ENCODE data around the gene FAM222A. TPM values are rescaled to one million over a fixed set of nuclear protein-coding genes. Genes with fewer than 3 reads are reported as not detected.

Gene FAM222A
- polyA plus RNA-seq, 1 experiment = 0.36 TPM

DNA sequence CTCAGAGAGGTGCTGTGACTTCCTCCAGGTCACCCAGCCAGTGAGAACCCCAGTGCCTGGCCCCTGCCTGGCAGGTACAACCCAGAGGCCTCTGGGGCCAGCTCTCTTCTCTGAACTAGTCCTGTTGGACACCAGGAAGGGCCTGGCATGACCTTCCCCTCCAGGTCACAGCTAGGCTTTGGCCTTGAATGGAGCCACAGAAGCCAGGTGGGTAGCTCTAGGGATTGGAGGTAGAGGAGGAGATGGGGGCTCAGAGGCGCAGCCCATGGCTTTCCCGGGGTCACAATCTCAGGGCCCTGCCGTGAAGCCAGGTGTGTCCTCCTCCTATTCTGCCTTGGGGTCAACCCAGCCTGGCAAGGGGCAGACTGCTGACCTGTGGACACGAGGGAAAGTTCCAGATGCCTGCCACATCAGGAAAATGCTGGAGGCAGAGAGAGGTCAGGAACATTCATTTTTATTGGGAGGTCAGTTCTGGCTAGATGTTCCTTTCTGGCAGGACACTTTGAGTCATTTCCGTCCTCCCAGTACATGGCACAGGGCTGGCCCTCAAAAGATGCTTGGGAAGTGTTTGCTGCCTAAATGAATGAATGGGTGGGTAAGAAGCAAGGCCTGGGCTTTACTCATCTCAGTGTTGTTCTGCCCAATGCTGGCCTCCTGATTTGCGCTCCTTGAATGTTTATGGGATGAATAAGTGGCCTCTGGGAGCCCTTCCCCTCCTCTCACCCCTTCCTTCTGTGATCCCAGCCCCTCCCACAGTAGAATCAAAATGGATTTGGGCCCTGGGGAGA is 25.4 kb downstream of the FAM222A start:
- ChIA-PET CTCF (interaction anchor here (1.0 to 1.4 kb wide), 2 partner anchors 17 to 22 kb away, joined by 3 read pairs; no protein-coding TSS in a partner anchor), POLR2A (no interaction called here)
- DNase-seq (ENCODE audit: low read depth) = no peak
- Histone ChIP-seq H3K4me3 (ENCODE audit: low read depth, low read length) (no peak overlapping the region), H3K36me3 (ENCODE audit: control insufficient read depth, insufficient read depth, low read length) (no peaks in the 10 kb centered on the region), H3K27me3 (ENCODE audit: control insufficient read depth, insufficient read depth, low read length) (no peaks in the 10 kb centered on the region)
- TF ChIP-seq, protein P1, sequence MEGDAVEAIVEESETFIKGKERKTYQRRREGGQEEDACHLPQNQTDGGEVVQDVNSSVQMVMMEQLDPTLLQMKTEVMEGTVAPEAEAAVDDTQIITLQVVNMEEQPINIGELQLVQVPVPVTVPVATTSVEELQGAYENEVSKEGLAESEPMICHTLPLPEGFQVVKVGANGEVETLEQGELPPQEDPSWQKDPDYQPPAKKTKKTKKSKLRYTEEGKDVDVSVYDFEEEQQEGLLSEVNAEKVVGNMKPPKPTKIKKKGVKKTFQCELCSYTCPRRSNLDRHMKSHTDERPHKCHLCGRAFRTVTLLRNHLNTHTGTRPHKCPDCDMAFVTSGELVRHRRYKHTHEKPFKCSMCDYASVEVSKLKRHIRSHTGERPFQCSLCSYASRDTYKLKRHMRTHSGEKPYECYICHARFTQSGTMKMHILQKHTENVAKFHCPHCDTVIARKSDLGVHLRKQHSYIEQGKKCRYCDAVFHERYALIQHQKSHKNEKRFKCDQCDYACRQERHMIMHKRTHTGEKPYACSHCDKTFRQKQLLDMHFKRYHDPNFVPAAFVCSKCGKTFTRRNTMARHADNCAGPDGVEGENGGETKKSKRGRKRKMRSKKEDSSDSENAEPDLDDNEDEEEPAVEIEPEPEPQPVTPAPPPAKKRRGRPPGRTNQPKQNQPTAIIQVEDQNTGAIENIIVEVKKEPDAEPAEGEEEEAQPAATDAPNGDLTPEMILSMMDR (IDR thresholded peaks at IDR 0.05; ENCODE audit: insufficient read depth, low read depth, low read length) = no peak

GRCh38 chr12:109739747-109740693 is 26.4 kb downstream of the FAM222A start:
- CTCF ChIA-PET = interaction anchor here (1.4 kb wide), 1 partner anchor 18 kb away, joined by 3 read pairs; no protein-coding TSS in a partner anchor

DNA sequence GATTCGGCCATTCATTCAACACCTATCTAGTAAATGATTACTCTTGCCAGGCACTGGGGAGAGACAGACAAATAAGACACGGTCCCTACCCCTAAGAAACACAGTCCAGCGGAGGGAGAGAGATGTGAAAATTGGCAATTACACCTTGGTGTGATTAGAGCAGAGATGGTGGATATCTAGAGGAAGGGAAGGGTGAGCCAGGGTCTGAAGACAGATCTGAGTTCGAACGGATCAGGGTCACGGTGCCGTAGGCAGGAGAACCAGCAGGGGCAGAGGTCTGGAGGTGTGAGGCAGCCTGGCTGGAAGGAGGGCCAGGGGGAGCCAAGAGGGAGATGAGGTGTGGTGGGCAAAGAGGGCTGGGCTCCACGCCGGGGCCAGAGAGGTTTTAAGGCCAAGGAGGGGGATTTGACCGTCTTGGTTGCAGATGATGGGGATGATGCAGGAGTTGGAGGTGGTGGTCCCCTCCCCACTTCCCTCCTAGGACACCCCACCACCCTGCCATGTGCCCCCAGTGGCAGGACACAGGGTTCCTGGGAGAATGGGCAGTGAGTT is 27.1 kb downstream of the FAM222A start:
- CTCF ChIA-PET = no interaction called here

More at GRCh38 chr12:109739747-109740693, 26.4 kb downstream of the FAM222A start:
- no peak for DNase-seq (ENCODE audit: low read depth)
- Histone ChIP-seq H3K36me3 (ENCODE audit: control insufficient read depth, insufficient read depth, low read length) (no peaks in the 10 kb centered on the region), H3K4me3 (ENCODE audit: low read depth, low read length) (no peak overlapping the region), H3K27me3 (ENCODE audit: control insufficient read depth, insufficient read depth, low read length) (no peaks in the 10 kb centered on the region)
- TF ChIP-seq, protein P1 (IDR thresholded peaks at IDR 0.05; ENCODE audit: insufficient read depth, low read depth, low read length) = no peak; the same call in 1 of the 2 replicates
- POLR2A ChIA-PET = interaction anchor here (0.8 kb wide), 1 partner anchor 23 kb away, joined by 3 read pairs; no protein-coding TSS in a partner anchor

GRCh38 chr12:109741286-109741969 is 27.8 kb downstream of the FAM222A start:
- Histone ChIP-seq H3K27me3 (ENCODE audit: control insufficient read depth, insufficient read depth, low read length) (no peaks in the 10 kb centered on the region), H3K36me3 (ENCODE audit: control insufficient read depth, insufficient read depth, low read length) (no peaks in the 10 kb centered on the region), H3K4me3 (ENCODE audit: low read depth, low read length) (no peak overlapping the region)
- ChIA-PET POLR2A (no interaction called here), CTCF (no interaction called here)
- DNase-seq (ENCODE audit: low read depth) = no peak
- TF ChIP-seq, protein P1 (IDR thresholded peaks at IDR 0.05; ENCODE audit: insufficient read depth, low read depth, low read length) = no peak

More for the DNA sequence above, 27.1 kb downstream of the FAM222A start:
- Histone ChIP-seq H3K36me3 (ENCODE audit: control insufficient read depth, insufficient read depth, low read length) (no peaks in the 10 kb centered on the region), H3K4me3 (ENCODE audit: low read depth, low read length) (no peak overlapping the region), H3K27me3 (ENCODE audit: control insufficient read depth, insufficient read depth, low read length) (no peaks in the 10 kb centered on the region)
- DNase-seq (ENCODE audit: low read depth) = no peak
- POLR2A ChIA-PET = interaction anchor here (0.8 kb wide), 1 partner anchor 24 kb away, joined by 3 read pairs; no protein-coding TSS in a partner anchor
- TF ChIP-seq, protein P1 (IDR thresholded peaks at IDR 0.05; ENCODE audit: insufficient read depth, low read depth, low read length) = no peak
